Measurements from ENCODE around the gene KCNH3. TPM values are rescaled to one million over a fixed set of nuclear protein-coding genes. Genes with fewer than 3 reads are reported as not detected.

Gene KCNH3
- total and polyA plus RNA-seq, 2 of the 8 experiments (the other 6 are each of a cell fraction or from before 2014, with no cell fraction given), result 0.24 to 0.50 TPM

DNA sequence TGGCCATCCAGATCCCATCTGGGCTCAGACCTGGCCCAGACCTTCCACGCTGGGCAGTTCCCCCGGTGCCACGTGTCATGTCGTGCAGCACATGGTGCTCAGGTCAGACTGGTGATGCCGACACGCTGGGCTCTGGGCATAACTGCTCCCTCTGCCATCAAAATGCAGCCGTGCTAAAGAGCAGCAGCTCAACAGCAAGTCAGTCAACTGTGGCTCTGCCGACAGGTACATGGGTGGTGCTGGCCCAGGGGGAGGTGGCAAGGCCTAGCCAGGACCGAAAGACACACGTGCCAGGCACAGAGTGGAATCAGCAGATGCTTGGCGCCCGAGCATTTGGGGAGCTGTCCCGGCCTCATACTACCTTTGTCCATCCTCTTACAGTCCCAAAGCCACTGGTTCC lies 27.5 kb downstream of the KCNH3 start (continued):
- TF ChIP-seq, protein P1, sequence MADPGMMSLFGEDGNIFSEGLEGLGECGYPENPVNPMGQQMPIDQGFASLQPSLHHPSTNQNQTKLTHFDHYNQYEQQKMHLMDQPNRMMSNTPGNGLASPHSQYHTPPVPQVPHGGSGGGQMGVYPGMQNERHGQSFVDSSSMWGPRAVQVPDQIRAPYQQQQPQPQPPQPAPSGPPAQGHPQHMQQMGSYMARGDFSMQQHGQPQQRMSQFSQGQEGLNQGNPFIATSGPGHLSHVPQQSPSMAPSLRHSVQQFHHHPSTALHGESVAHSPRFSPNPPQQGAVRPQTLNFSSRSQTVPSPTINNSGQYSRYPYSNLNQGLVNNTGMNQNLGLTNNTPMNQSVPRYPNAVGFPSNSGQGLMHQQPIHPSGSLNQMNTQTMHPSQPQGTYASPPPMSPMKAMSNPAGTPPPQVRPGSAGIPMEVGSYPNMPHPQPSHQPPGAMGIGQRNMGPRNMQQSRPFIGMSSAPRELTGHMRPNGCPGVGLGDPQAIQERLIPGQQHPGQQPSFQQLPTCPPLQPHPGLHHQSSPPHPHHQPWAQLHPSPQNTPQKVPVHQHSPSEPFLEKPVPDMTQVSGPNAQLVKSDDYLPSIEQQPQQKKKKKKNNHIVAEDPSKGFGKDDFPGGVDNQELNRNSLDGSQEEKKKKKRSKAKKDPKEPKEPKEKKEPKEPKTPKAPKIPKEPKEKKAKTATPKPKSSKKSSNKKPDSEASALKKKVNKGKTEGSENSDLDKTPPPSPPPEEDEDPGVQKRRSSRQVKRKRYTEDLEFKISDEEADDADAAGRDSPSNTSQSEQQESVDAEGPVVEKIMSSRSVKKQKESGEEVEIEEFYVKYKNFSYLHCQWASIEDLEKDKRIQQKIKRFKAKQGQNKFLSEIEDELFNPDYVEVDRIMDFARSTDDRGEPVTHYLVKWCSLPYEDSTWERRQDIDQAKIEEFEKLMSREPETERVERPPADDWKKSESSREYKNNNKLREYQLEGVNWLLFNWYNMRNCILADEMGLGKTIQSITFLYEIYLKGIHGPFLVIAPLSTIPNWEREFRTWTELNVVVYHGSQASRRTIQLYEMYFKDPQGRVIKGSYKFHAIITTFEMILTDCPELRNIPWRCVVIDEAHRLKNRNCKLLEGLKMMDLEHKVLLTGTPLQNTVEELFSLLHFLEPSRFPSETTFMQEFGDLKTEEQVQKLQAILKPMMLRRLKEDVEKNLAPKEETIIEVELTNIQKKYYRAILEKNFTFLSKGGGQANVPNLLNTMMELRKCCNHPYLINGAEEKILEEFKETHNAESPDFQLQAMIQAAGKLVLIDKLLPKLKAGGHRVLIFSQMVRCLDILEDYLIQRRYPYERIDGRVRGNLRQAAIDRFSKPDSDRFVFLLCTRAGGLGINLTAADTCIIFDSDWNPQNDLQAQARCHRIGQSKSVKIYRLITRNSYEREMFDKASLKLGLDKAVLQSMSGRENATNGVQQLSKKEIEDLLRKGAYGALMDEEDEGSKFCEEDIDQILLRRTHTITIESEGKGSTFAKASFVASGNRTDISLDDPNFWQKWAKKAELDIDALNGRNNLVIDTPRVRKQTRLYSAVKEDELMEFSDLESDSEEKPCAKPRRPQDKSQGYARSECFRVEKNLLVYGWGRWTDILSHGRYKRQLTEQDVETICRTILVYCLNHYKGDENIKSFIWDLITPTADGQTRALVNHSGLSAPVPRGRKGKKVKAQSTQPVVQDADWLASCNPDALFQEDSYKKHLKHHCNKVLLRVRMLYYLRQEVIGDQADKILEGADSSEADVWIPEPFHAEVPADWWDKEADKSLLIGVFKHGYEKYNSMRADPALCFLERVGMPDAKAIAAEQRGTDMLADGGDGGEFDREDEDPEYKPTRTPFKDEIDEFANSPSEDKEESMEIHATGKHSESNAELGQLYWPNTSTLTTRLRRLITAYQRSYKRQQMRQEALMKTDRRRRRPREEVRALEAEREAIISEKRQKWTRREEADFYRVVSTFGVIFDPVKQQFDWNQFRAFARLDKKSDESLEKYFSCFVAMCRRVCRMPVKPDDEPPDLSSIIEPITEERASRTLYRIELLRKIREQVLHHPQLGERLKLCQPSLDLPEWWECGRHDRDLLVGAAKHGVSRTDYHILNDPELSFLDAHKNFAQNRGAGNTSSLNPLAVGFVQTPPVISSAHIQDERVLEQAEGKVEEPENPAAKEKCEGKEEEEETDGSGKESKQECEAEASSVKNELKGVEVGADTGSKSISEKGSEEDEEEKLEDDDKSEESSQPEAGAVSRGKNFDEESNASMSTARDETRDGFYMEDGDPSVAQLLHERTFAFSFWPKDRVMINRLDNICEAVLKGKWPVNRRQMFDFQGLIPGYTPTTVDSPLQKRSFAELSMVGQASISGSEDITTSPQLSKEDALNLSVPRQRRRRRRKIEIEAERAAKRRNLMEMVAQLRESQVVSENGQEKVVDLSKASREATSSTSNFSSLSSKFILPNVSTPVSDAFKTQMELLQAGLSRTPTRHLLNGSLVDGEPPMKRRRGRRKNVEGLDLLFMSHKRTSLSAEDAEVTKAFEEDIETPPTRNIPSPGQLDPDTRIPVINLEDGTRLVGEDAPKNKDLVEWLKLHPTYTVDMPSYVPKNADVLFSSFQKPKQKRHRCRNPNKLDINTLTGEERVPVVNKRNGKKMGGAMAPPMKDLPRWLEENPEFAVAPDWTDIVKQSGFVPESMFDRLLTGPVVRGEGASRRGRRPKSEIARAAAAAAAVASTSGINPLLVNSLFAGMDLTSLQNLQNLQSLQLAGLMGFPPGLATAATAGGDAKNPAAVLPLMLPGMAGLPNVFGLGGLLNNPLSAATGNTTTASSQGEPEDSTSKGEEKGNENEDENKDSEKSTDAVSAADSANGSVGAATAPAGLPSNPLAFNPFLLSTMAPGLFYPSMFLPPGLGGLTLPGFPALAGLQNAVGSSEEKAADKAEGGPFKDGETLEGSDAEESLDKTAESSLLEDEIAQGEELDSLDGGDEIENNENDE (IDR thresholded peaks at IDR 0.05; ENCODE audit: insufficient replicate concordance, low read length), result no peak

Measured in H1 (cell line).